GM12865 (cell line): ENCODE results near the gene PLK2.

ENCODE experiments used
- DNase-seq: peaks from one replicate; pipeline ENCODE4 v3.0.0; 2010; ENCODE audit warnings: low read depth
- H3K4me3 ChIP-seq: 2 replicates; pipeline ENCODE4 v1.5.1; 2011; ENCODE audit warnings: mild to moderate bottlenecking, low read depth, low read length, control low read depth
- TF ChIP-seq, protein P1 (sequence below): IDR thresholded peaks from 2 replicates; pipeline ENCODE4 v1.5.1; 2011; ENCODE audit warnings: low read length, control low read depth, low read depth, inconsistent platforms; ENCODE audit not compliant: insufficient read depth; ENCODE audit errors: missing control alignments

The PLK2 gene

GRCh38 chr5:58493141-58493540, 33.3 kb upstream of the PLK2 start:
- H3K4me3 ChIP-seq: no peak overlapping the region
- no peak for DNase-seq
- TF ChIP-seq, protein P1, sequence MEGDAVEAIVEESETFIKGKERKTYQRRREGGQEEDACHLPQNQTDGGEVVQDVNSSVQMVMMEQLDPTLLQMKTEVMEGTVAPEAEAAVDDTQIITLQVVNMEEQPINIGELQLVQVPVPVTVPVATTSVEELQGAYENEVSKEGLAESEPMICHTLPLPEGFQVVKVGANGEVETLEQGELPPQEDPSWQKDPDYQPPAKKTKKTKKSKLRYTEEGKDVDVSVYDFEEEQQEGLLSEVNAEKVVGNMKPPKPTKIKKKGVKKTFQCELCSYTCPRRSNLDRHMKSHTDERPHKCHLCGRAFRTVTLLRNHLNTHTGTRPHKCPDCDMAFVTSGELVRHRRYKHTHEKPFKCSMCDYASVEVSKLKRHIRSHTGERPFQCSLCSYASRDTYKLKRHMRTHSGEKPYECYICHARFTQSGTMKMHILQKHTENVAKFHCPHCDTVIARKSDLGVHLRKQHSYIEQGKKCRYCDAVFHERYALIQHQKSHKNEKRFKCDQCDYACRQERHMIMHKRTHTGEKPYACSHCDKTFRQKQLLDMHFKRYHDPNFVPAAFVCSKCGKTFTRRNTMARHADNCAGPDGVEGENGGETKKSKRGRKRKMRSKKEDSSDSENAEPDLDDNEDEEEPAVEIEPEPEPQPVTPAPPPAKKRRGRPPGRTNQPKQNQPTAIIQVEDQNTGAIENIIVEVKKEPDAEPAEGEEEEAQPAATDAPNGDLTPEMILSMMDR: no peak

DNA sequence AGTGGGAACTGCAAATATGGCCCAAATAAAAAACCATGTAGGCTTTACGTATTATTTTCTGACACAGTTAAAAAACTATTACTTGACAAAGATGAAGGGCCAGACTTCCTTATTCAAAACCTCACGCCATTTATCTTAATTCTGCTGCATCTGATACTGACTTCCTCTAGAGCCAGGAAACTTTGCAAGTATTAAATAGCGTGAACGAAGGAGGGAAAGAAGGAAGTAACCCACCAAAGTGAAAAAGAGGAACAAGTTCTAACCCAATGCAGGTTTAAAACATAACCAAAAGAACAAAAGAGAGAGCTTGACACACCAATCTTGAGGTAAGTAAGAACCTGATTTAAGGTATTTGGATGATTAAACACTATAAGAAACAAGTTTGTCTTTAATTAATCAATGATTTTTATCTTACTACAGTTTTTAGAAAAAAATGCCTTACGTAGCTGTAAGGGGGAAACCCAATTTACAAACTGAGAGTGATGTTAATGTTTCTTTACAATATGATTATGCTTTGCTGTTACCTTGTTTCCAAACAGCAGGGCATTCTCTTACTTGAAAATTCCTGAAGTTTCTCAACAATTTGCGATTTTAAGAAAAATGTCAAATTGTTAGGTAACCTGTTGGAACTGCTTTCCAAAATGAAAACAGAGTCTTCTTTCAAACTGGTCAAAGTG, 31.5 kb upstream of the PLK2 start, which contains the start of gene GAPT:
GAPT (plus strand) TSS at position 220 of the 677 bp plus-strand sequence. CDS start 3,102 bp downstream, outside the sequence.
- TF ChIP-seq, protein P1: no peak
- H3K4me3 ChIP-seq: no peak within 1 kb of the TSS
- no peak for DNase-seq

DNA sequence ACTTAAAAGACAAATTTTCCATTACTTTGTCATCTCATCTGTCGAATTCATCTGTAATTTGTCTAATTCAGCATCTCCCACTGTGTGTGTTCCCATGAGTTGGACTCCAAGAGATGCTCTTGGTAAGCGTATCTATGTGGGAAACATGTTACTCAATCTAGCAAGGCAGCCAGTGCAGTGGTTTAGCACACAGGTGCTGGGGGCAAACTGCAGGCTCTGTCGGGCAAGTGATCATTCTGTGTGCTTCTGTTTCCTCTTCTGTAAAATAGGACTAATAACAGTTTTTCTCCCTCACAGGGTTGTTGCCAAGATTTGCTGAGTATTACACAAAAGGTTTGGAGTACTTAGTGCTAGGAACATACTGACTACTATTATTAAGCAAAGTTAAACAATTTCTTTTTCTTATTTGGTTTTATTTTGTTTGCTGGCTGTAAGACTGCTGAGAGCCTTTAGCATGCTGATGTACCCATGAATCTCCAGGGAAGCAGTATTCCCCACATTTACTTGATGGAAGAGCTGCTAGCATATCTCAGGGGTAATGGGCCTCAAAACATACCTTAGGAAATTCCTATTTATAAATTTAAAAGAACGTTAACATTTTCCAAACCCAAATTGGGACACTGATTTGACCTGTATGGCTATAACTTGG, 30.6 kb upstream of the PLK2 start:
- DNase-seq: no peak
- H3K4me3 ChIP-seq: no peak overlapping the region
- TF ChIP-seq, protein P1: no peak

GRCh38 chr5:58486290-58486689, 26.4 kb upstream of the PLK2 start:
- H3K4me3 ChIP-seq: no peak overlapping the region
- DNase-seq: no peak
- TF ChIP-seq, protein P1: no peak

DNA sequence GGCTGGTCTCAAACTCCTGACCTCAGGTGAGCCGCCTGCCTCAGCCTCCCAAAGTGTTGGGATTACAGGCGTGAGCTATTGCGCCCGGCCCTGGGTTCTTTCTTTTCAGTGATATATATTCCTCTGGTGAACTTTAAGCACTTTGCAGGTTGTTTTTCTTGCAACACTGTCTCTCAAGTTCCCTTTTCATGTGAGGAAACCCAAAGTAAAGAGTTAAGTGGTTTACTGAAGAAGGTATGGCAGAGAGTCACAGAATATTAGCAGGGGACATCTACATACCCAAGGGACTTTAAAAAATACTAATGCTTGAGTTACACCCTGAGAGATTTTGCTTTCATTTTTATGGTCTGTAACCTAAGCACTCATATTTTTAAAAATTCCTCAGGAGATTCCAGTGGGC, 24.6 kb upstream of the PLK2 start:
- TF ChIP-seq, protein P1: no peak
- no peak for DNase-seq

DNA sequence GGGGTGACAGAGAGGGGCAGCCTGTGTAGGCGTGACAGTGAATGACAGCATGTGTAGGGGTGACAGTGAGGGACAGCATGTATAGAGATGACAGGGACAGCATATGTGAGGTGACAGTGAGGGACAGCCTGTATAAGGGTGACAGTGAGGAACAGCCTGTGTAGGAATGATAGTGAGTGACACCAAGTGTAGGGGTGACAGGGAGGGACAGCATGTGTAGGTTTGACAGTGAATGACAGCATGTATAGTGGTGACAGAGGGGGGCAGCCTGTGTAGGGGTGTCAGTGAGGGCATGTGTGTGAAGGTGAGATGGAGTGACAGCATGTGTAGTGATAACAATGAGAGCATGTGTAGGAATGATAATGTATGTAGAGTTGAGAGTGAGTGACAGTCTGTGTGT, 22.6 kb upstream of the PLK2 start:
- TF ChIP-seq, protein P1: no peak
- H3K4me3 ChIP-seq: no peak overlapping the region
- DNase-seq: no peak

More for the DNA sequence above, 24.6 kb upstream of the PLK2 start:
- no peak overlapping the region for H3K4me3 ChIP-seq

- H3K4me3 ChIP-seq: no peak overlapping the region
These were observed 21.9 kb upstream of the PLK2 start for GRCh38 chr5:58481828-58482227.

More at GRCh38 chr5:58481828-58482227, 21.9 kb upstream of the PLK2 start:
- DNase-seq: no peak
- TF ChIP-seq, protein P1: no peak
